ENCODE results near the gene APOBR.
"Not testable (repeated sequence)": the region's sequence is repeated elsewhere in the genome, so short reads cannot be mapped to it uniquely, and the experiment has no call there.

The APOBR gene

DNA sequence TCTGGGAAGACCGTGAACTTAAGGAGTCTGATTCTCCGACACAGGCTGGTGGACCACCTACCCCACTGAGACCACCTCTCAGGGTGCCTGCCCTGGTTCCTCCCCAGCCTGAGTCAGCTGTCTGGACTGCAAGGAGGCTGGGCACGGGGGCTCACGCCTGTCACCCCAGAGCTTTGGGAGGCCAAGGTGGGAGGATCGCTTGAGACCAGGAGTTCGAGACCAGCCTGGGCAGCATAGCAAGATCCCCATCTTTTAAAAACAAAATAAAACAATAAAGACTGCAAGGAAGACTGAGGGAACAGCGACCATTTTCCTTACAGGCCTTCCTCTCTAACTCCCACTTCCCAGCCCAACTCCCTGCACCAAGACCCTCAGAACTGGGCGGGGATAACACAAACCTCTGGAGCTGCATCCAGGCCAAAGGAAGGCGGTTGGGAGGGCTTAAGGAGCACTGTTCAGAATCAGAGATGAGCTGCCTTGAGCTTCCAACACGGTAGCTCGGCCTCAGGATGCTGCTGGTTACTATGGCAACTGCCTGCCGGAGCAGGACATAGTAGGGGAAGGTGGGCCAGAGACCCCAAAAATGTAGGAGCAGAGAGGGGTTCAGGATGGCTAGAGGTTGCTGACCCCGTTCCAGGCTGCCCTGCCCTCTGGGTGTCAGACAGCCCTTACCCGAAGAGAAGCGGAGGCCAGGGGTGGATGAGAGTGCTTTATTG lies 4.4 kb downstream of the APOBR start:
- no peak for DNase-seq

DNA sequence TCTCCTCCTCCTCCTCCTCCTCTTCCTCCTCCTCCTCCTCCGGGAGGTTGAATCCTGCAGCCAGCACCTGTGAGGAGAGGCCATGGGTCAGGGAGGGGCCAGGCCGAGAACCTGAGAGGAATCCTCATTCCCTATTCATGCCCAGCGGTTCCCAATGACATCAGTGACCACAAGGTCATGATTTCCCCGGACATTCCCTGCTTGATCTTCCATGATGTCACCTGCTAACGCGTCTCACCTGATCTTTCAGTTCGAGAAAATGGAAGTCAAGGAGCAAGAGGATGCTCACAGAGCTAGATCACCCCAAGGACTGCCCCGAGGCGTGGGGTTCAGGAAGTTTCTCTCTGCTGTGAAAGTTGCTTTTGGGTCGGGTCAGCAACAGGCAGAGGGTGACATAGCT lies 5.4 kb downstream of the APOBR start:
- no peak for DNase-seq

DNA sequence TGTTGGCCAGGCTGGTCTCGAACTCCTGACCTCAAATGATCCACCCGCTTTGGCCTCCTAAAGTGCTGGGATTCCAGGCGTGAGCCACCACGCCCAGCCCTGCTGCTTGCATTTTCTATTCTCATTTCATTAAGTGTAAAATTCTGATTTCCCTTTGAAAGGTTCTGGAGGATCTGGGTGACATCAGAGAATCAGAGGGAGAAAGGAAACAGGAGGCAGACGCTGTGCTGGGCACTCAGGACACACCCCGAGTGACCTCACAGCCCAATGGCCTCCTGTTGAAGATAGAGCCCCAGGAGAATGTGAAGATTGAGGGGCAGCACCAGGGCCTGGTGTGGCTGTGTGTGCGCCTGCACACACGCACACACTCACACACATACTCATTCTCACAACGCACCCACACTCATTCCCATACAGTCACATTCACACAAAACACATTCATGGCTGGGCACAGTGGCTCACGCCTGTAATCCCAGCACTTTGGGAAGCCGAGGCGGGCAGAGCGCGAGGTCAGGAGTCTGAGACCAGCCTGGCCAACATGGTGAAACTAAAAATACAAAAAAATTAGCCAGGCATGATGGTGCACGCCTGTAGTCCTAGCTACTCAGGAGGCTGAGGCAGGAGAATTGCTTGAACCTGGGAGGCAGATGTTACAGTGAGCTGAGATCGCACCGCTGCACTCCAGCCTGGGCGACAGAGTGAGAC lies 6.2 kb downstream of the APOBR start:
- peak; percentile 82 for DNase-seq

DNA sequence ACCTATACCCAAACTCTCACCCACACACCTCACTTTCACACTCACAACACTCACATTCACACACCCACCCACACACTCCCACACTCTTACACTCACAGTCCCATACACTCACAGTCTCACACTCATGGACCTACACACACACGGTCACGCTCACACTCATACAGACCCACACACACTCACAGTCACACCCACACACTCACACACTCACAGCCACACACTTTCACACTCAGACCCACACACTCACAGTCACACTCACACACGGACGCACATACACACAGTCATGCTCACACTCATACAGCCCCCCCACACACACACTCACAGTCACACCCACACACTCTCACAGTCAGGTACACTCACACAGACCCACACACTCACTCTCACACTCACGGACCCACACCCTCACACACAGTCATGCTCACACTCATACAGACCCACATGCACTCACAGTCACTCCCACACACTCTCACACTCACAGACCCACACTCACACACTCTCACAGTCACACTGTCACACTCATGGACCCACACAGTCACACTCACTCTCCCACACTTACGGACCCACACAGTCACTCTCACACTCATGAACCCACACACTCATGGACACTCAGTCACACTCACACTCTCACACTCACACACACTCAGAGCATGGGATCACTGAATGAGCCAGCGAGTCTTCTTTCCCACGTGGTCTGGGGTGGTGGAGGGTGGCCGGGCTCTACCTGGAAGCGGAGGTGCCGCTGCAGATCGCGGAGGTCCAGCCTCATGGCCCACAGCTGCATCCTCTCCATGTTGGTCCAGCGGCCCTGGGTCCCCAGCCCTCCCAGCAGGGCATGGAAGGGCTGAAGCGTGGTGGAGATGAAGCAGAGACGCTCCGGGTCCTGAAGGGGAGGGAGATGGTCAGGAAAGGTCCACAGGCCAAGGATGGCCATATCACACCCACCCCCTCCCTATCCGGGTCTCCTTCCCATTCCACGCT lies 7.1 kb downstream of the APOBR start:
- DNase-seq = no peak

DNA sequence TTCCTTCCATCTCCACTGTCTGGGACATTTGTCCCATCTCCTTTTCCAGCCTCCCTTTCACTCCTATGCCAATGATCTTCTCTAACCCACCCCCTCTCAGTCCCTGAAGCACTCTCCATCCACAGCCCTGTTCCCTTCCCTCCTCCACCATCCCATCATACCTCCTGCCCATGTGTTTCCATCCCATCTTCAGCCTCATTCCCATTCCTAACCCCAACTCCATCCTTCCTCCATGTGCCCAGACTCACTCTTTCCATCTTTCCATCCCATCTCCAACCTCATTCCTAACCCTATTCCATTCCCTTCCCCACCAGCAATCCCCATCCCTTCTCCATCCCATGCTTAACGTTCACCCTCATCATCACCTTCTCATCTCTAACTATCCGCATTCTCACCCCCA lies 7.8 kb downstream of the APOBR start:
- no peak for DNase-seq

DNA sequence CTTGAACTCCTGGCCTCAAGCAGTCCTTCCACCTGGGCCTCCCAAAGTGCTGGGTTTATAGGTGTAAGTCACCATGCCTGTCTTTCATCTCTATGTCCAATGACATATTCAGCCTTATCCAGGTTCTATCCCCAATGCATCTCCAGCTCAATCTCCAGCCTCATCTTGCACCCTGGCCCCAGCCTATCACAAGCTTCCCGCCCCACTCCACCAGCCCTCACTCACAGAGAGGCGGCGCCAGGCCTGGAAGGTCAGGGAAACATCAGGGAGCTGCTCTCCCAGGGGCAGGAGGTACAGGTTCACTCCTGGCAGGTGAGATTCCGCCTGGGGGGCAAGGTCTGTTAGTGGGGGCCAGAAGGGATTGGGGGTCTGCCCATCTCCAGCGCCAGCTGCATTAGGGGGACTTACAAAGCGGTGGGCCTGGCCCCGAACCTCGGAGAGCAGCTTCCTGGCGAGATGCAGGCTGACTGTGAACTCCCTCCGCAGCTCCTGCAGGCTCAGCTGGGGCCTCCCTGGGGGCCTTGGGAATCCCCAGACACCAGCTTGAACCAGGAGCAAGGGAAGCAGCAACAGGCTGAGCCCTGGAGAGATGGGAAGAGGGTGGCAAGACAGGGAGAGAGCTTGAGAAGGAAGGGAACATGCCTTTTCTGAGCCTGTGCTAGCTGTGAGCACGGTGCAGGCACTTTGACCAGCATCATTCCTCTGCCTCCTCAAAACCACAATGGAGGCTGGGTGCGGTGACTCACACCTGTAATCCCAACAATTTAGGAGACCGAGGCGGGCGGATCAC lies 9.2 kb downstream of the APOBR start:
- DNase-seq = no peak

DNA sequence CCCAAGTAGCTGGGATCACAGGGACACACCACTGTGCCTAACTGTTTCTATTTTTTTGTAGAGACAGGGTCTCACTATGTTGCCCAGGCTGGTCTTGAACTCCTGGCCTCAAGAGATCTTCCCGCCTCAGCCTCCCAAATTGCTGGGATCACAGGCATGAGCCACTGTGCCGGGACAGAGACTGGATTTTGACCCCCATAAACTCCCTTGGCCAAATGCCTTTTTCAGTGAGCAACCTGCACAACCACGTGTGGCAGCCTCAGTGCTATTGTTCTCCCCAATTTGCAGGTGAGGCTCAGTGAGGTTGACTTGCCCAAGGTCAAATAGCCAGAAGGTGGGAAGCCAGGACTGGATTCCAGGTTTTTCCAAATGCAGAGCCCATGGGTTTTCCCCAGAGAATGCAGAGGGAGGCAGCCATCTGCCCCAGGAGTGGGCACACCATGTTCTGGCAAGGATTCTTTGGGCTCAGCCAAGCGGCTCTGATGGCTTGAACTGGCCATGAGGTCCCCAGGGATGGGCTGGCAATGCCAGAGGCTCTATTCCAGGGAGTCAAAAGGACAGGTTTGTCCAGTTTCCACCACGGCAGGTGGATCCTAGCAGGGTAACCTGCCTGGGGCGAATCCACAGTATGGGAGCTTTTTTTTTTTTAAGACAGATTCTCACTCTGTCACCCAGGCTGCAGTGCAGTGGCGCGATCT lies 10.4 kb downstream of the APOBR start:
- DNase-seq = no peak

DNA sequence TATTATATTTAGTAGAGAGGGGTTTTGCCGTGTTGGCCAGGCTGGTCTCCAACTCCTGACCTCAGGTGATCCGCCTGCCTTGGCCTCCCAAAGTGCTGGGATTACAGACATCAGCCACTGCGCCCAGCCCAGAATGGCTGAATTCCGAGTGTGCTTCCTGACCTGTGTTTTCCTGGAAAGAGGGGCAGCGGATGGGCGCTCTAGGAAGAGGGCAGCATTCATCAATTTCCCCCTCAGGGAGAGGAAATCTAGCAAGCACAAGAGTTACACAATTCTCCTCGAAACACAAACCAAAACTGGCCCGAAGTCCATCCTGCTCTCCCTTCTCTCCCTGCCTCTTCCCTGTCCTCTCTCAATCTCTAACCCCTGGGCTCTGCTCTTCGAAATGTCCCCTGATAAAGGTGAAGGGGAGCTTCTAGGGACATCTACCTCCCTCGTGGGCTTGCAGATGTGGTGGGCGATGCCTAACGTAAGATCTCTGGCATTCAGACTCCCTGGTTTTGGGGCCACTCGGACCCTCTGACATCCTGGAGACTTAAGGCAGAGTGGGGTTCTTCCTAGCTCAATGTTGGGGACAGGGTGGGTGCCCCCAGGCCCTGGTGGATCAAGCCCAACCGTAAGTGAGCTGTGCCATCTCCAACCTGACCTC lies 11.2 kb downstream of the APOBR start:
- peak; percentile 77 for DNase-seq

DNA sequence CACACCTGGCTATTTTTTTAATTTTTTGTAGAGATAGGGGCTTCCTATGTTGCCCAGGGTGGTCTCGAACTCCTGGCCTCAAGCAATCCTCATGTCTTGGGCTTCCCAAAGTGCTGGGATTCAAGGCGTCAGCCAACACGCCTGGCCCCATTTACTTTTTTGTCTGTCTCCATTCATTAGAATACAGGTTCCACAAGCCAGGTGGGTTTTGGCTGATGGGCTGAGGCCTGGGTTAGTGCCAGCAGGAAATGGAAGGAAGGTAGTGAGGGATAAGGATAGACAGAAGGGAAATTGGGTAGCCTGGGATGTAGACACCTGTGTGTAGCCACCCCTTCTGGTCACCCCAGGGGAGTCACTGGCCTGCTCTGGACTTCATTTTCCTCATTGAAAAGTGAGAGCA lies 16.6 kb downstream of the APOBR start:
- DNase-seq = no peak

DNA sequence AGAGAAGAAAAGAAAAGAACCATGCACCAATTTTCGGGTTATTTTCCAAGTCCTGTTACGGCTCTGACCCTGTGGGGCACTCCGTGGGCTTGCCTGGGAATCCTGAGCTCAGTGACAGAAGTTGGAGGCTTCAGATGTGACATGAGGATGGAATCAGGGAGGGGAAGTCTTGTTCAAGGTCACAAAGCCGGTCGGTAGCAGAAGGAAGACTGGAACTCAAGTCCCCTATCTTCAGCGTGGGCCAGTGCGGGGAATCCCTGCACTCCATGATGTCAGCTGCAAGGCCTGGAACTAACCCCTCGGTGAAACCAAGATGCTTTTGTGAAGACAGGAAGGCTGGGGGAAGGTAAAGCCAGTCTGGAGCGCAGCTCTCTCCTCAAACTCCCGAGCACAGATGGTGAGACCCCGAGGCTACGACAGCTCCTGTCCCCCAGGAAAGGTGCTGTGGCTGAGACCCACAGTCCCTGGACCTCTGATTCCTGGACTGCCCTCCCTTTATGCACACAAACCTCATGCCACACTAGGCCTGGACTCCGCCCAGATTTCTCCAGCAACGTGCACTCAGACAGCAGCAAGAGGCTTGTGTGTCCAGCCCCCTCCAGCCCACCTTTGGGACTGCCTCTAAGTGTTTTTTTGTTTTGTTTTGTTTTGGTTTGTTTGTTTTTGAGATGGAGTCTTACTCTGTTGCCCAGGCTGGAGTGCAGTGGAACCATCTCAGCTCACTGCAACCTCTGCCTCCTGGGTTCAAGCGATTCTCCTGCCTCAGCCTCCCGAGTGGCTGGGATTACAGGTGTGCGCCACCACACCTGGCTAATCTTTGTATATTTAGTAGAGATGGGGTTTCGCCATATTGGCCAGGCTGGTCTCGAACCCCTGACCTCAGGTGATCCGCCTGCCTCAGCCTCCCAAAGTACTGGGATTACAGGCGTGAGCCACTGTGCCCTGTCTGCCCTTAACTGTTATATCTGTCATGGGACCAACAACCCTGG lies 17.7 kb downstream of the APOBR start:
- no peak for DNase-seq

DNA sequence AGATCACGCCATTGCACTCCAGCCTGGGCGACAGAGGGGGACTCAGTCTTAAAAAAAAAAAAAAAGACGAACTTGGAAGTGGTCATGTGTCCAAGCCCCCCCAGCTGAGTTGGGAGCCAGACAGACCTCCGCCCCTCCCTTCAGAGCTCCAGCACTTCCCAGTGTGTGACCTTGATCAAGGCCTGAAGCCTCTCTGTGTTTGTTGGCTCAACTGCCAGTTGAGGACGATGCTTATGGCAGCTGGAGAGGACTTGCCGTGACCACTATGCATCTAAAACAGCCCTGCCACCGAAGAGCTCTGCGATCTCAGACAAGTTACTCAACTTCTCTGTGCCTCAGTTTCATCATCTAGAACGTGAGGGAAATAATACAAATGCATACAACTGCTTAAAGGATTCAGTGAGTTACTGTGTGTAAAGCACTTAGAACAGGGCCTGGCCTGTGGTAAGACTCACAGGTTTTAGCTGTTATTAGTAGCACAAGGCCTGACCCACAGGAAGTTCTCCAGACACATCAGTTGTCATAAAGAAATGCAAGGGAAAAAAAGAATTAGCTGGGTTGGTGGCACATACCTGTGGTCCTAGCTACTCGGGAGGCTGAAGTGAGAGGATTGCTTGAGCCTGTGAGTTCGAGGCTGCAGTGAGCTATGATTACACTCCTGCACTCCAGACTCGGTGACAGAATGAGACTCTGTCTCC lies 19.2 kb downstream of the APOBR start:
- no peak for DNase-seq

DNA sequence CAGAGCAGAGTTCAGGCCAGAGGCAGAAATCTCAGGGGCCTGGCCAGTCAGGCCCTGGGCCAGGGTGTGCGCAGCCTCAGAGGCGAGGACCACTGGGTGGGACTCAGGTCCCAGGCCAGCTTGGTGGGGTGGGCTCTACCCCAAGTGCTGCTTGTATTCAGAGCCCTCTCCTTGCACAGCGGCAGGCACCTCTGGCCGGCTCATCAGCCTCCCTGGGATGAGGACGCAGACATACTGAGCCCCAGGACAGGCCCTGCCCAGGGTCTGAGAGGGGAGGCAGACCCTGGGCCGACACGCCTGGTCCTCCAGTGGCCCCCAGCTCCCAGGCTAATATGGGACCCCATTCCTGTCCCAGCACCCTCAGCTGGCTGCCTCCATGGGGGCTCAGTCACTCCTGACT lies 19.8 kb downstream of the APOBR start:
- no peak for DNase-seq

DNA sequence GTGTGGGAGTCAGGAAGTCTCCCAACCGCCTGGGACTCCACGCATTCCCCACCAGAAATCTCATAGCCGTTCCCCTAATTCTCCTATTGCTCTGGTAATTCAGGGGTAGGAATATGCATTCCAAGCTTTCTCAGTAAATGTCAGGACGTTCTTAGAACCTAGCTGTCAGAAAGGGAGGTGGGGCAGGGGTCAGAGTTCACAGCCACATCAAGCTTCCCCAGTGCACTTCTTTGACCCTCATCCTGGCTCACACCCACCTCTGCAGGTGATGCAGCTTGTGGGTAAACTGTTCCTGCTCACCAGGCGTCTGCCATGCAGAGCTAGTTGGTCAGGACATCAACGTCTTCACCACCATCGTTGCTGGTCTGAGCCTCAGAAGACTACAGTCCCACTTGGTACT lies 26.2 kb downstream of the APOBR start:
- DNase-seq = no peak

DNA sequence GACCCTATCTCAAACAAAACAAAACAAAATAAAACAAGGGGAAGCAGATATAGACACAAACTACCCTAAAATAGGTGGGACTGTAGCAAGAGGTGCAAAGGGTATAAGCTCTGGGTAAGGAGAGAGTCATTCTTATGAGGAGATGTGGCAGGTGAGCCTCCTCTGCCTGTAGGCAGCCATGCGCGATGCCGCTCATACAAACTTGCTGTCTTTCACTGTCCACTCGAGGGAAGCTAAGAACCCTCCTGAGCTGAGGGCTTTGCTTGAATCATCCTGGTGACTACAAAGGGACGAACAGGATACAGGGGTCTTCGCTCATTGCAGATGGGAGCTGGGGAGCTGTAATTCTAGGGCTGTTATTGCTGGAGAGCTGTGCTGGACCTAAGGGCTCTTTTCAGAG lies 27.0 kb downstream of the APOBR start:
- DNase-seq = no peak

DNA sequence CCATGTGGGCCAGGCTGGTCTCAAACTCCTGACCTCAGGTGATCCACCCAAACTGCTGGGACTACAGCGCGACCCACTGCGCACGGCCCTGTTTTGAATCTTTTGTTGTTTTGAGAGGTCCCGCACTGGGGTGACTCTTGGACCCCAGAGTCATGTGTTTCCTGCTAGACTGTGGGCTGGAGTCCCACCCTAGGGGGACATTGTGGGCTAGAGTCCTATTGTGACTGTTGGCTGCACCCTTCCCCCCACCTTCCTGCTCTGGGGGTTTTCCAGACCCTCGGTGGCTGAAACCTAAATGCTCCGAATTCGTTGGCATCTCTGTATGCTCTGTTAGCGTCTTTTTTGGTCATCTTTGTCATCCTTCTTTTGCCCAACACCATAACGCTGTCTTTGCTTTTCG lies 28.3 kb downstream of the APOBR start:
- DNase-seq = no peak

DNA sequence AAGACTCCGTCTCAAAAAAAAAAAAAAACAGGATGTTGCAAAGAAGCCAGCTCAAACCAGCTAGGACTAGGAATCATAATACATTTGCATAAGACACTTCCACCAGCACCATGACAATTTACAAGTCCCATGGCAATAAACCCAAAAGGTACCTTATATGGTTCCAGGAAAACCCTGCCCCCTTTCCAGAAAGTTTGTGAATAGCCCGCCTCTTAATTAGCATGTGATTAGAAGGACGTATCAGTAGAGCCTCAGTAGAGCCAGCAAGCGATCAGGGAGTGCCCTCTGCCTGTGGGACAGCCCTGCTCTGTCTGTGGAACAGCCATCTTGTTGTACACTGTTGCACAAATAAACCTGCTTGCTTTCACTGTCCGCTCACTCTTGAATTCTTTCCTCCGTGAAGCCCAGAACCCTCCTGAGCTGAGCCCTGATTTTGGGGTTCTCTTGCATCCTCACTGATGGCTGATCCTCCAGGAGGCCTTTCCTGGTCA lies 30.3 kb downstream of the APOBR start:
- DNase-seq = peak; percentile 46

DNA sequence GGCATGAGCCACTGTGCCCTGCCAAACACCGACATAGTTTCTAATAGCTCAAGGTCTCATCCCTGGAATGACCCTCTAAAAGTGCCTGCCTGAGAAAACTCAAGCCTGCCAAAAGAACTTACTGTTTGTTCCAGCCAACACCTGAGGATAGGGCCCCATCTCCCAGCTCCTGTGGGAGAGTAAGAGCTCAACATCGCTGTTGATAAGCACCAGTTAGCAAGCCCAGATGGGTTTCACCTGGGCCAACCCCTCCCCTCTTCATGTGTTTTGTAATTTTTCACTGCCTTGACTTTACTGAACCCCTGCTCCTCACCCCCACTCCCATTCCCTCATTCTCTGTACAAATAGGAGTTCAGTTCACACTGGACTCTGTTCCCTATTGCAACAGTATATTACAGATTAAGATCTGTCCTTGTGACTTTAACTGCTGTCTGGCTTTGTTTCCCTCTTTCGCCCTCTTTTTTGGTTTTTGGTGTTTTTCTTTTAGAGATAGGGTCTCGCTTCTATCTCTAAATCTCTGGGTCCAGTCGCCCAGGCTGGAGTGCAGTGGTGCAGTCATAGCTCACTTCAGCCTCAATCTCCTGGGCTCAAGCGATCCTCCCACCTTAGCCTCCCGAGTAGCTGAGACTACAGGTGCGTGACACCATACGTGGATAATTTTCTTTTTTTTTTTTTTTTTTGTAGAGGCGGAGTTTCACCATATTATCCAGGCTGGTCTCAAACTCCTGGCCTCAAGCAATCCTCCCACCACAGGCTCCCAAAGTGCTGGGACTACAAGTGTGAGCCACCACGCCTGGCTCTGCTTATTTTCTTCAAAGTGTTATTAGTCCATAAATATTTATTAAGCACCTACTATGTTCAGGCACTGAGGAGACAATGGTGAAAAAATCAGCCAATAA lies 32.0 kb downstream of the APOBR start:
- DNase-seq = no peak

DNA sequence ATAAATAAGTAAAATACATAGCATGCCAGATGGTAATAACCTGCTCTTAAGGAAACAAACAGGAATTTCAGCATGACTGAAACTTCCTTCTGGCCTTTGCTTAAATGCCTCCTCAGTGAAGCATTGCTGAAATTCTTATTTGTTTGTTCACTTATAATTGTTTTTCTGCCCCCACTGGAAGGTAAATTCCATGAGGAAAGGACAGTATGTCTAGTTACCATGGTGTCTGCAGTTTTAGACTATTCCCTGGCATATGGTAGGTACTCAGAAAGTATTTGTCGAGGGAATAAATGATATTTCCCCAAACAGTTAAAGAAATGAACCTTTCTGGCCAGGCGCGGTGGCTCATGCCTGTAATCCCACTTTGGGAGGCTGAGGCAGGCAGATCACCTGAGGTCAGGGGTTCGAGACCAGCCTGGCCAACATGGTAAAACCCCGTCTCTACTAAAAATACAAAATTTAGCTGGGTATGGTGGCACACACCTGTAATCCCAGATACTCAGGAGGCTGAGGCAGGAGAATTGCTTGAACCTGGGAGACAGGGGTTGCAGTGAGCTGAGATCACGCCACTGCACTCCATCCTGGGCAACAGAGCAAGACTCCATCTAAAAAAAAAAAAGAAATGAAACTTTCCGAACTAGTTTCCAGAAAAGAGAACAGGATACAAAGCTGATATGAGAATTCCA lies 32.8 kb downstream of the APOBR start:
- not testable (repeated sequence) for DNase-seq

Data from suppressor macrophage treated with lipopolysaccharide for 4 hours (primary cell).